Measurements from ENCODE around the gene UBE2D2. TPM values are rescaled to one million over a fixed set of nuclear protein-coding genes. Genes with fewer than 3 reads are reported as not detected.

Gene UBE2D2
- total and polyA plus RNA-seq, 2 of the 4 experiments (the other 2 are of a cell fraction): 26.9 to 35.7 TPM

GRCh38 chr5:139650031-139650688, 89.0 kb downstream of the UBE2D2 start:
- in situ Hi-C loops (cut with MboI; ENCODE audit: low sequenced_read_pairs) (no loop called here), dilution Hi-C loops (cut with HindIII; ENCODE audit: low sequenced_read_pairs, unreplicated experiment) (no loop called here), intact Hi-C loops (cut with micrococcal nuclease) (no loop called here)
- peak overlapping the region in 1 of 2 experiments; percentile 42; a peak in 2 of 4 replicates for H4K8ac ChIP-seq (ENCODE audit: low read depth in 2 of 2, low read length in 2 of 2)
- TF ChIP-seq SMC3 (IDR thresholded peaks at IDR 0.05; ENCODE audit: low read depth, low read length) (peak; percentile 34; the same call in 1 of the 2 replicates), MXI1 (IDR thresholded peaks at IDR 0.05; ENCODE audit: borderline replicate concordance, low read depth, low read length) (no peak), POLR2A (IDR thresholded peaks at IDR 0.05; ENCODE audit: low read depth, low read length) (0 out of 2 replicates have a peak, but pooled peaks have one; percentile 7), RFX5 (IDR thresholded peaks at IDR 0.05; ENCODE audit: low read depth, low read length) (no peak), RCOR1 (IDR thresholded peaks at IDR 0.05; ENCODE audit: insufficient replicate concordance, low read length) (no peak), RAD21 (IDR thresholded peaks at IDR 0.05; ENCODE audit: low read length) (peak; percentile 35)
- TF ChIP-seq, protein P1, sequence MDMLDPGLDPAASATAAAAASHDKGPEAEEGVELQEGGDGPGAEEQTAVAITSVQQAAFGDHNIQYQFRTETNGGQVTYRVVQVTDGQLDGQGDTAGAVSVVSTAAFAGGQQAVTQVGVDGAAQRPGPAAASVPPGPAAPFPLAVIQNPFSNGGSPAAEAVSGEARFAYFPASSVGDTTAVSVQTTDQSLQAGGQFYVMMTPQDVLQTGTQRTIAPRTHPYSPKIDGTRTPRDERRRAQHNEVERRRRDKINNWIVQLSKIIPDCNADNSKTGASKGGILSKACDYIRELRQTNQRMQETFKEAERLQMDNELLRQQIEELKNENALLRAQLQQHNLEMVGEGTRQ (IDR thresholded peaks at IDR 0.05; ENCODE audit: low read depth, low read length): no peak
- TF ChIP-seq, protein P2, sequence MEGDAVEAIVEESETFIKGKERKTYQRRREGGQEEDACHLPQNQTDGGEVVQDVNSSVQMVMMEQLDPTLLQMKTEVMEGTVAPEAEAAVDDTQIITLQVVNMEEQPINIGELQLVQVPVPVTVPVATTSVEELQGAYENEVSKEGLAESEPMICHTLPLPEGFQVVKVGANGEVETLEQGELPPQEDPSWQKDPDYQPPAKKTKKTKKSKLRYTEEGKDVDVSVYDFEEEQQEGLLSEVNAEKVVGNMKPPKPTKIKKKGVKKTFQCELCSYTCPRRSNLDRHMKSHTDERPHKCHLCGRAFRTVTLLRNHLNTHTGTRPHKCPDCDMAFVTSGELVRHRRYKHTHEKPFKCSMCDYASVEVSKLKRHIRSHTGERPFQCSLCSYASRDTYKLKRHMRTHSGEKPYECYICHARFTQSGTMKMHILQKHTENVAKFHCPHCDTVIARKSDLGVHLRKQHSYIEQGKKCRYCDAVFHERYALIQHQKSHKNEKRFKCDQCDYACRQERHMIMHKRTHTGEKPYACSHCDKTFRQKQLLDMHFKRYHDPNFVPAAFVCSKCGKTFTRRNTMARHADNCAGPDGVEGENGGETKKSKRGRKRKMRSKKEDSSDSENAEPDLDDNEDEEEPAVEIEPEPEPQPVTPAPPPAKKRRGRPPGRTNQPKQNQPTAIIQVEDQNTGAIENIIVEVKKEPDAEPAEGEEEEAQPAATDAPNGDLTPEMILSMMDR (conservative IDR thresholded peaks at IDR 0.05; ENCODE audit: low read depth, low read length): peak; percentile 35
- no TSS peak for BruUV-seq (replicated peaks)
- H3K79me1 ChIP-seq (ENCODE audit: low read depth in 1 of 2, low read length in 2 of 2): peaks cover 21 to 56% of the 10 kb centered on the region in 2 experiments; a peak in 3 of 4 replicates
- ChIA-PET POLR2A (ENCODE audit: unreplicated experiment) (interaction anchor here (0.7 kb wide), 1 partner anchor 125 kb away, joined by 3 read pairs; no protein-coding TSS in a partner anchor), CTCF (interaction anchor here (1.0 to 3.0 kb wide), 3 partner anchors 14 to 115 kb away, joined by 4 to 11 read pairs (median 6); no protein-coding TSS in a partner anchor)
- peak overlapping the region; percentile 73; the same call in 1 of the 2 replicates for H3K23ac ChIP-seq (ENCODE audit: low read depth, low read length)
- H3K36me3 ChIP-seq (ENCODE audit: control insufficient read depth, insufficient read depth, low read length): no peaks in the 10 kb centered on the region
- H2BK15ac ChIP-seq (ENCODE audit: low read depth, low read length): no peak overlapping the region
- H3K27ac ChIP-seq (ENCODE audit: insufficient read depth, low read length): peak overlapping the region; percentile 77
- peak overlapping the region; percentile 79 for H3K4ac ChIP-seq (ENCODE audit: low read depth, low read length)
- H3K56ac ChIP-seq (ENCODE audit: extremely low read depth, insufficient read depth, low read length): no peak overlapping the region; the same call in 1 of the 2 replicates
- H3K14ac ChIP-seq (replicated peaks; ENCODE audit: low read depth, low read length): peak overlapping the region; percentile 23; the same call in 1 of the 2 replicates
- H2AK5ac ChIP-seq (ENCODE audit: low read depth, low read length): peak overlapping the region; percentile 13; the same call in 1 of the 2 replicates
- H3K4me2 ChIP-seq (ENCODE audit: low read depth, low read length): peak overlapping the region; percentile 89
- H3K27me3 ChIP-seq (ENCODE audit: control insufficient read depth, insufficient read depth, low read length): peaks cover 4% of the 10 kb centered on the region; the same call in 1 of the 2 replicates
- peak overlapping the region; percentile 85 for H2AFZ ChIP-seq (replicated peaks; ENCODE audit: low read length, poor library complexity)
- peak overlapping the region; percentile 96 for H2AK9ac ChIP-seq (replicated peaks; ENCODE audit: low read depth, low read length, poor library complexity)
- WGBS, 2 experiments (ENCODE audit: extremely low coverage in 2 of 2, insufficient read length in 1 of 2): no CpG with 5 or more reads among the region's 48 CpGs
- H4K5ac ChIP-seq (ENCODE audit: low read depth, low read length): no peak overlapping the region
- H2BK20ac ChIP-seq (ENCODE audit: low read depth, low read length): no peak overlapping the region
- H2BK5ac ChIP-seq (ENCODE audit: low read depth, low read length, poor library complexity, severe bottlenecking): peak overlapping the region; percentile 0
- H4K91ac ChIP-seq (ENCODE audit: insufficient read depth, low read depth, low read length): peak overlapping the region; percentile 57
- H3K4me3 ChIP-seq (ENCODE audit: insufficient read depth, low read depth, low read length): peak overlapping the region; percentile 90
- H3K4me1 ChIP-seq (ENCODE audit: control insufficient read depth, insufficient read depth, low read length): peaks cover 33% of the 10 kb centered on the region
- peak overlapping the region; percentile 77 for H3K9ac ChIP-seq (ENCODE audit: low read depth, low read length)
- DNase-seq (no peak), ATAC-seq (ENCODE audit: low read depth) (no peak)
- H3K9me3 ChIP-seq (ENCODE audit: control insufficient read depth, insufficient read depth, low read length): no peaks in the 10 kb centered on the region
- H2BK120ac ChIP-seq (ENCODE audit: low read depth, low read length): peak overlapping the region; percentile 17; the same call in 1 of the 2 replicates
- peaks cover 16% of the 10 kb centered on the region for H4K20me1 ChIP-seq (ENCODE audit: insufficient read depth, low read length)
- peak overlapping the region; percentile 10; the same call in 1 of the 2 replicates for H3K18ac ChIP-seq (ENCODE audit: low read depth, low read length)
- H3K9me1 ChIP-seq (ENCODE audit: insufficient read depth, low read length): peaks cover 24% of the 10 kb centered on the region
